ENCODE results near the gene PIK3C3.

The PIK3C3 gene

GRCh38 chr18:41989508-41989907 lies 34.5 kb downstream of the PIK3C3 start:
- Histone ChIP-seq H3K79me1 (replicated peaks; ENCODE audit: low read length, poor library complexity, severe bottlenecking) (peaks cover 5% of the 10 kb centered on the region), H3K4me2 (ENCODE audit: low read length, poor library complexity, severe bottlenecking) (no peak overlapping the region), H3K36me3 (ENCODE audit: control insufficient read depth in 1 of 2, insufficient read depth in 2 of 2, low read depth in 1 of 2, low read length in 2 of 2) (peaks cover 3 to 74% of the 10 kb centered on the region in 2 experiments), H2BK15ac (ENCODE audit: low read depth, poor library complexity, severe bottlenecking) (no peak overlapping the region), H3K9me3 (ENCODE audit: control insufficient read depth, low read length) (no peaks in the 10 kb centered on the region), H3K14ac (ENCODE audit: low read length in 2 of 2) (no peak overlapping the region), H2BK120ac (ENCODE audit: low read depth, low read length) (no peak overlapping the region), H3K23ac (ENCODE audit: low read length in 2 of 2) (no peak overlapping the region), H4K8ac (ENCODE audit: low read length) (no peak overlapping the region), H3K4me1 (ENCODE audit: control insufficient read depth, insufficient read depth, low read depth, low read length) (peaks cover 1% of the 10 kb centered on the region), H3K4me3 (ENCODE audit: insufficient read depth in 1 of 2, low read depth in 1 of 2, low read length in 2 of 2) (no peak overlapping the region), H3K27ac (ENCODE audit: low read length, poor library complexity, severe bottlenecking) (no peak overlapping the region), H2AK5ac (ENCODE audit: low read length, severe bottlenecking) (no peak overlapping the region), H2AFZ (ENCODE audit: low read depth, low read length) (no peak overlapping the region), H3K9ac (ENCODE audit: low read length) (no peak overlapping the region), H3K4ac (ENCODE audit: low read depth in 1 of 2, low read length in 2 of 2) (no peak overlapping the region), H4K91ac (ENCODE audit: low read length) (no peak overlapping the region), H2BK5ac (ENCODE audit: low read depth, low read length, poor library complexity, severe bottlenecking) (no peak overlapping the region), H2BK12ac (ENCODE audit: low read length in 2 of 2) (no peak overlapping the region), H3K18ac (ENCODE audit: low read depth in 1 of 2, low read length in 2 of 2) (no peak overlapping the region), H3K27me3 (ENCODE audit: control insufficient read depth in 1 of 2, insufficient read depth in 1 of 2, low read length in 2 of 2) (no peaks in the 10 kb centered on the region)
- WGBS = 92% methylated on average over 2 of the region's 5 CpGs
- DNase-seq = no peak

DNA sequence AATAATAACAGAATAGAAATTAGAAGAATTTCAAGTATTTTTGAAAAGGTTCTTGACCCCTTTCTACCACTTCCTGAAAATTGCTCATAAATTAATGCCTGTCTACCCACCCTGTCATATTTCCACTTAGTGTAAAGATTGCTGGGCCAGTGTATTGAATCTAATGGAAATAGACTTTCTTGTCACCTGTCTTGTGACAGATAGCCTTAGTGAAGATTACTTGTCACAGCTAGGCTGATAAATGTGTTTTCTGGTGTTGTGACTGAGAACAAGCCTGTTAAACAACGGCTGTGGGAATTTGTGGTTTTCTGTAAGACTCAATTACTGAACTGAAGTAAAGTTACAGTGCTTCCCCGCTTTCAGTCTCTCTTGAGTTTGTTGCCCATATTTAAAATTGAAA lies 37.0 kb downstream of the PIK3C3 start:
- Histone ChIP-seq H3K4ac (ENCODE audit: low read depth in 1 of 2, low read length in 2 of 2) (no peak overlapping the region), H3K23ac (ENCODE audit: low read length in 2 of 2) (no peak overlapping the region), H3K9ac (ENCODE audit: low read length) (no peak overlapping the region), H3K4me3 (ENCODE audit: insufficient read depth in 1 of 2, low read depth in 1 of 2, low read length in 2 of 2) (no peak overlapping the region), H2AFZ (ENCODE audit: low read depth, low read length) (no peak overlapping the region), H2BK12ac (ENCODE audit: low read length in 2 of 2) (no peak overlapping the region), H2BK15ac (ENCODE audit: low read depth, poor library complexity, severe bottlenecking) (no peak overlapping the region), H3K4me2 (ENCODE audit: low read length, poor library complexity, severe bottlenecking) (no peak overlapping the region), H3K27me3 (ENCODE audit: control insufficient read depth in 1 of 2, insufficient read depth in 1 of 2, low read length in 2 of 2) (no peaks in the 10 kb centered on the region), H3K18ac (ENCODE audit: low read depth in 1 of 2, low read length in 2 of 2) (no peak overlapping the region), H3K14ac (ENCODE audit: low read length in 2 of 2) (no peak overlapping the region), H3K36me3 (ENCODE audit: control insufficient read depth in 1 of 2, insufficient read depth in 2 of 2, low read depth in 1 of 2, low read length in 2 of 2) (peaks cover 0 to 80% of the 10 kb centered on the region in 2 experiments), H2BK120ac (ENCODE audit: low read depth, low read length) (no peak overlapping the region), H2BK5ac (ENCODE audit: low read depth, low read length, poor library complexity, severe bottlenecking) (no peak overlapping the region), H3K4me1 (ENCODE audit: control insufficient read depth, insufficient read depth, low read depth, low read length) (peaks cover 1% of the 10 kb centered on the region), H3K27ac (ENCODE audit: low read length, poor library complexity, severe bottlenecking) (peak overlapping the region; percentile 46), H4K91ac (ENCODE audit: low read length) (no peak overlapping the region), H3K9me3 (ENCODE audit: control insufficient read depth, low read length) (no peaks in the 10 kb centered on the region), H2AK5ac (ENCODE audit: low read length, severe bottlenecking) (no peak overlapping the region), H4K8ac (ENCODE audit: low read length) (no peak overlapping the region), H3K79me1 (replicated peaks; ENCODE audit: low read length, poor library complexity, severe bottlenecking) (peaks cover 4% of the 10 kb centered on the region)
- DNase-seq = peak; percentile 2
- 55% methylated on average over 2 of the region's 2 CpGs for WGBS

DNA sequence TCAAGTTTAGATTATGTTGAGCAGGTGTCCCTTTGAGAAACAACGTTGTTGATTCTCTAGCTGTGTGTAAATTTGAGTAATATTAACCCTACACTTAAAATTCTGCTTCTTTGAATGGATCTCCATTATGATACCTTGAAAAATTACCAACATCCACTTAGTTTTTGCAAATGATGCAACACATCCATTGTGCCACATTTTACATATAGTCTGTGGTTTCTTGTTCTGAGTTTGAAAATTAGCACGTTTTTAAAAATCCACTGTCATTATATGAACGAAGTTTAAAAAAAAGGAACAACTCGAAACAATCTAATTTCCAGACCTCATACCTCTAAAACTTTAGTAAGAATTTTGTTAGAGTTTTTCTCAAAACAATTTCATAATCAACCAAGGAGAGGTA lies 37.7 kb downstream of the PIK3C3 start:
- peaks cover 0 to 86% of the 10 kb centered on the region in 2 experiments for H3K36me3 ChIP-seq (ENCODE audit: control insufficient read depth in 1 of 2, insufficient read depth in 2 of 2, low read depth in 1 of 2, low read length in 2 of 2)
- no peak overlapping the region for H3K4me2 ChIP-seq (ENCODE audit: low read length, poor library complexity, severe bottlenecking)
- no peak overlapping the region for H2BK12ac ChIP-seq (ENCODE audit: low read length in 2 of 2)
- H2BK120ac ChIP-seq (ENCODE audit: low read depth, low read length) = no peak overlapping the region
- H3K4me1 ChIP-seq (ENCODE audit: control insufficient read depth, insufficient read depth, low read depth, low read length) = peaks cover 1% of the 10 kb centered on the region
- no peak overlapping the region for H3K18ac ChIP-seq (ENCODE audit: low read depth in 1 of 2, low read length in 2 of 2)
- H4K8ac ChIP-seq (ENCODE audit: low read length) = no peak overlapping the region
- H3K9me3 ChIP-seq (ENCODE audit: control insufficient read depth, low read length) = no peaks in the 10 kb centered on the region
- no peak overlapping the region for H3K14ac ChIP-seq (ENCODE audit: low read length in 2 of 2)
- H2BK5ac ChIP-seq (ENCODE audit: low read depth, low read length, poor library complexity, severe bottlenecking) = no peak overlapping the region
- H3K27me3 ChIP-seq (ENCODE audit: control insufficient read depth in 1 of 2, insufficient read depth in 1 of 2, low read length in 2 of 2) = no peaks in the 10 kb centered on the region
- DNase-seq = no peak
- H3K9ac ChIP-seq (ENCODE audit: low read length) = no peak overlapping the region
- WGBS = no CpG with 5 or more reads among the region's 4 CpGs
- no peak overlapping the region for H3K4ac ChIP-seq (ENCODE audit: low read depth in 1 of 2, low read length in 2 of 2)
- peaks cover 5% of the 10 kb centered on the region for H3K79me1 ChIP-seq (replicated peaks; ENCODE audit: low read length, poor library complexity, severe bottlenecking)
- no peak overlapping the region for H4K91ac ChIP-seq (ENCODE audit: low read length)
- no peak overlapping the region for H3K27ac ChIP-seq (ENCODE audit: low read length, poor library complexity, severe bottlenecking)
- no peak overlapping the region for H3K4me3 ChIP-seq (ENCODE audit: insufficient read depth in 1 of 2, low read depth in 1 of 2, low read length in 2 of 2)
- no peak overlapping the region for H3K23ac ChIP-seq (ENCODE audit: low read length in 2 of 2)
- H2BK15ac ChIP-seq (ENCODE audit: low read depth, poor library complexity, severe bottlenecking) = no peak overlapping the region
- H2AK5ac ChIP-seq (ENCODE audit: low read length, severe bottlenecking) = no peak overlapping the region
- no peak overlapping the region for H2AFZ ChIP-seq (ENCODE audit: low read depth, low read length)

GRCh38 chr18:41993151-41993550 lies 38.1 kb downstream of the PIK3C3 start:
- WGBS = 100% methylated on average over 1 of the region's 2 CpGs
- no peak overlapping the region for H2BK12ac ChIP-seq (ENCODE audit: low read length in 2 of 2)
- H3K9ac ChIP-seq (ENCODE audit: low read length) = no peak overlapping the region
- no peak overlapping the region for H3K4me2 ChIP-seq (ENCODE audit: low read length, poor library complexity, severe bottlenecking)
- H3K4ac ChIP-seq (ENCODE audit: low read depth in 1 of 2, low read length in 2 of 2) = no peak overlapping the region
- no peaks in the 10 kb centered on the region for H3K27me3 ChIP-seq (ENCODE audit: control insufficient read depth in 1 of 2, insufficient read depth in 1 of 2, low read length in 2 of 2)
- peaks cover 0 to 88% of the 10 kb centered on the region in 2 experiments for H3K36me3 ChIP-seq (ENCODE audit: control insufficient read depth in 1 of 2, insufficient read depth in 2 of 2, low read depth in 1 of 2, low read length in 2 of 2)
- H3K79me1 ChIP-seq (replicated peaks; ENCODE audit: low read length, poor library complexity, severe bottlenecking) = peaks cover 5% of the 10 kb centered on the region
- no peak overlapping the region for H3K4me3 ChIP-seq (ENCODE audit: insufficient read depth in 1 of 2, low read depth in 1 of 2, low read length in 2 of 2)
- no peak overlapping the region for H2AK5ac ChIP-seq (ENCODE audit: low read length, severe bottlenecking)
- no peak overlapping the region for H3K27ac ChIP-seq (ENCODE audit: low read length, poor library complexity, severe bottlenecking)
- H2AFZ ChIP-seq (ENCODE audit: low read depth, low read length) = no peak overlapping the region
- H3K23ac ChIP-seq (ENCODE audit: low read length in 2 of 2) = no peak overlapping the region
- no peaks in the 10 kb centered on the region for H3K9me3 ChIP-seq (ENCODE audit: control insufficient read depth, low read length)
- H2BK5ac ChIP-seq (ENCODE audit: low read depth, low read length, poor library complexity, severe bottlenecking) = no peak overlapping the region
- H3K14ac ChIP-seq (ENCODE audit: low read length in 2 of 2) = no peak overlapping the region
- H2BK120ac ChIP-seq (ENCODE audit: low read depth, low read length) = no peak overlapping the region
- H3K18ac ChIP-seq (ENCODE audit: low read depth in 1 of 2, low read length in 2 of 2) = no peak overlapping the region
- H4K8ac ChIP-seq (ENCODE audit: low read length) = no peak overlapping the region
- H4K91ac ChIP-seq (ENCODE audit: low read length) = no peak overlapping the region
- peaks cover 1% of the 10 kb centered on the region for H3K4me1 ChIP-seq (ENCODE audit: control insufficient read depth, insufficient read depth, low read depth, low read length)
- DNase-seq = no peak
- H2BK15ac ChIP-seq (ENCODE audit: low read depth, poor library complexity, severe bottlenecking) = no peak overlapping the region

Data from mesenchymal stem cell (in vitro differentiated cells and primary cell).